Endothelial cell of umbilical vein (primary cell): ENCODE measurements around the gene SURF1. TPM values are rescaled to one million over a fixed set of nuclear protein-coding genes. Genes with fewer than 3 reads are reported as not detected.

Experiments used
- BruUV-seq: library from RNA; stranded (reverse); fragments of 400-500 nt; replicated peaks from 2 replicates; lab custom pipeline; 2021; lab: Mats Ljungman, UMichigan
- CTCF ChIA-PET: fragments of 300-600, 350-600 bp; sonication (Branson Sonifier 250); formaldehyde crosslinking; loops from one replicate; lab custom pipeline; 2021; ENCODE audit warnings: antibody characterized with exemption, inconsistent platforms; lab: Charles Lee
- POLR2A ChIA-PET: fragments of 300-600, 350-600 bp; sonication (Branson Sonifier 250); formaldehyde crosslinking; loops from one replicate; lab custom pipeline; 2021; ENCODE audit warnings: antibody characterized with exemption, inconsistent platforms; lab: Charles Lee
- DNase-seq: peaks from one replicate; pipeline ENCODE4 v3.0.0-alpha.2; 2011; ENCODE audit warnings: low read depth, low spot score
- FAIRE-seq: peaks from 2 replicates; lab custom pipeline; 2011; peaks lifted over from hg19 to GRCh38; lab: Jason Lieb, UNC
- H2AFZ ChIP-seq: 2 replicates; pipeline ENCODE4 v1.6.0; 2012; ENCODE audit warnings: low read depth, low read length, control low read depth, inconsistent platforms
- H3K27ac ChIP-seq: 2 replicates; pipeline ENCODE4 v1.5.1; 2011; ENCODE audit warnings: low read depth, mild to moderate bottlenecking, control low read depth, low read length, moderate library complexity; ENCODE audit not compliant: insufficient read depth
- H3K27me3 ChIP-seq, 2 experiments: 2 replicates each; pipeline versions ENCODE4 v1.6.0 to v1.6.1; 2011; ENCODE audit warnings: low read length in 2 of 2, mixed read lengths in 1 of 2; ENCODE audit not compliant: control insufficient read depth in 2 of 2, insufficient read depth in 2 of 2
- H3K36me3 ChIP-seq, 2 experiments: 2 replicates in 1 of 2; 3 replicates in 1 of 2; pipeline ENCODE4 v1.5.1; 2011; ENCODE audit warnings: low read length in 2 of 2, mild to moderate bottlenecking in 1 of 2, moderate library complexity in 1 of 2; ENCODE audit not compliant: control insufficient read depth in 2 of 2, insufficient read depth in 2 of 2; ENCODE audit errors: extremely low read depth in 1 of 2
- H3K4me1 ChIP-seq: 3 replicates; pipeline ENCODE4 v1.5.1; 2011; ENCODE audit warnings: mild to moderate bottlenecking, low read length; ENCODE audit not compliant: control insufficient read depth, insufficient read depth; ENCODE audit errors: extremely low read depth
- H3K4me2 ChIP-seq: 2 replicates; pipeline ENCODE4 v1.6.1; 2011; ENCODE audit warnings: low read length, control low read depth, mixed read lengths; ENCODE audit not compliant: insufficient read depth
- H3K4me3 ChIP-seq, 3 experiments: fragments of 200-600 bp in 1 of 3; sonication (generic), shearing (Covaris generic) in 1 of 3; replicated peaks in 1 of 3; 2 replicates each; pipeline ENCODE4 v1.5.1; 2011 to 2016; ENCODE audit warnings: control low read depth in 3 of 3, low read length in 3 of 3, mild to moderate bottlenecking in 2 of 3, inconsistent platforms in 1 of 3, low read depth in 1 of 3, moderate library complexity in 1 of 3; ENCODE audit not compliant: insufficient read depth in 1 of 3
- H3K79me2 ChIP-seq: 2 replicates; pipeline ENCODE4 v1.6.0; 2012; ENCODE audit warnings: low read length, inconsistent platforms; ENCODE audit not compliant: control insufficient read depth, insufficient read depth
- H3K9ac ChIP-seq: replicated peaks from 2 replicates; pipeline ENCODE3; 2011; ENCODE audit warnings: low read length, control low read depth; ENCODE audit not compliant: insufficient read depth; ENCODE audit errors: extremely low read depth
- H3K9me1 ChIP-seq: replicated peaks from 3 replicates; pipeline ENCODE4 v1.6.0; 2011; ENCODE audit warnings: mild to moderate bottlenecking, low read length; ENCODE audit not compliant: control insufficient read depth, insufficient read depth; ENCODE audit errors: extremely low read depth
- H3K9me3 ChIP-seq: replicated peaks from 2 replicates; pipeline ENCODE4 v1.5.1; 2012; ENCODE audit warnings: low read length, inconsistent platforms; ENCODE audit not compliant: control insufficient read depth, insufficient read depth
- H4K20me1 ChIP-seq: replicated peaks from 2 replicates; pipeline ENCODE3; 2011; ENCODE audit warnings: mild to moderate bottlenecking, low read length; ENCODE audit not compliant: control insufficient read depth, insufficient read depth; ENCODE audit errors: extremely low read depth
- EZH2 ChIP-seq: IDR thresholded peaks from 2 replicates; pipeline ENCODE4 v1.6.1; 2012; ENCODE audit warnings: borderline replicate concordance, low read depth, mild to moderate bottlenecking, moderate library complexity, low read length, inconsistent platforms; ENCODE audit not compliant: severe bottlenecking
- FOS ChIP-seq: IDR thresholded peaks from 2 replicates; pipeline ENCODE4 v1.6.1; 2011; ENCODE audit warnings: mild to moderate bottlenecking, low read length, moderate library complexity, borderline replicate concordance; ENCODE audit not compliant: insufficient read depth
- GATA2 ChIP-seq: IDR thresholded peaks from 2 replicates; pipeline ENCODE4 v1.7.0; 2011; ENCODE audit warnings: low read depth, mild to moderate bottlenecking, moderate library complexity, mixed read lengths, low read length; ENCODE audit not compliant: insufficient read length, insufficient read depth
- JUN ChIP-seq: IDR thresholded peaks from 2 replicates; pipeline ENCODE4 v1.6.1; 2011; ENCODE audit warnings: borderline replicate concordance, low read depth; ENCODE audit not compliant: insufficient read length, insufficient read depth
- MAX ChIP-seq: IDR thresholded peaks from 2 replicates; pipeline ENCODE4 v1.6.1; 2011; ENCODE audit not compliant: insufficient read depth, insufficient read length
- MYC ChIP-seq: IDR thresholded peaks from one replicate; pipeline ENCODE4 v1.6.1; 2011; ENCODE audit warnings: mild to moderate bottlenecking, low read depth, low read length
- POLR2A ChIP-seq: IDR thresholded peaks from 2 replicates; pipeline ENCODE4 v1.6.1; 2012; ENCODE audit warnings: low read depth, mild to moderate bottlenecking, control low read depth, low read length
- POLR2AphosphoS5 ChIP-seq: IDR thresholded peaks from 2 replicates; pipeline ENCODE4 v1.6.1; 2012; ENCODE audit warnings: low read depth, mild to moderate bottlenecking, control low read depth, low read length, moderate library complexity; ENCODE audit not compliant: insufficient read depth
- dilution Hi-C: fragments of 300-500 bp; cut with MboI; formaldehyde crosslinking; loops from one replicate; pipeline ENCODE4 v1.15.0; 2019; ENCODE audit warnings: low sequenced_read_pairs; ENCODE audit not compliant: extremely low pct_ligation_motif_present
- intact Hi-C: fragments of 100-400 bp; cut with micrococcal nuclease; formaldehyde crosslinking; loops from one replicate; pipeline ENCODE4 v1.10.0; 2022
- polyA plus RNA-seq, 4 experiments: library from polyadenylated mRNA; depleted of rRNA in 3 of 4; stranded (reverse) in 3 of 4; unstranded in 1 of 4; fragments of >200 nt; gene quantifications; 2 replicates each; pipeline versions ENCODE4 v1.2.1 to v1.2.3, GENCODE V29; 2011 to 2012; ENCODE audit warnings: missing spikeins in 1 of 4
- total RNA-seq: library from RNA; stranded (reverse); gene quantifications from 2 replicates; pipeline ENCODE4 v1.2.3, GENCODE V29; 2021
- TF ChIP-seq, protein P1 (sequence below), 2 donors: IDR thresholded peaks; 1 replicate in 1 of 2; 2 replicates in 1 of 2; pipeline ENCODE4 v1.5.1; 2011; ENCODE audit warnings: low read length in 2 of 2, mild to moderate bottlenecking in 2 of 2, moderate library complexity in 2 of 2, control low read depth in 1 of 2, inconsistent platforms in 1 of 2, low read depth in 1 of 2; ENCODE audit not compliant: insufficient read depth in 1 of 2; ENCODE audit errors: extremely low read depth in 1 of 2

Gene SURF1
- total and polyA plus RNA-seq, 2 donors (not counting 3 experiments of a cell fraction or from before 2014, with no cell fraction given) = 22.8 to 27.1 TPM

DNA sequence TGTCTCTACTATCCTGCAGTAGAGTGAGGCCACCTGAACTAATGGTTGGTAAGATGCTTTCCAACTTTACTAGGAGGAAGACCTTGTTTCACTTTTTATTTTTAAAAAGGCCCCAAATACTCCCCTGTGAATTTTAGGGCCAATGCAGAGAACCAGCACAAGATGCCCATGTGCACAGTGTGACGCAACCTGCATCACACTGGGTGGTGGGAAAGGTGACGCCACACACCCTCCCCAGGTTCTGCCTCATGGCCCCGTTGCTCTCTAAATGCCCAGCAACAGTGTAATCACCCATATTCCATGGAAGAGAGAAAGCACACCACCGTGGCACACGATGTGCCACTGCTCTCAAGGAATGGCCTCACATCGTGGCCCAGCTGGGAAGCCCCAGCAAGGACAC lies 13.1 kb upstream of the SURF1 start:
- intact Hi-C loops = no loop called here
- TF ChIP-seq POLR2A (no peak), GATA2 (no peak), EZH2 (no peak), MAX (no peak), JUN (no peak), MYC (no peak), FOS (no peak), POLR2AphosphoS5 (no peak)
- TF ChIP-seq, protein P1, sequence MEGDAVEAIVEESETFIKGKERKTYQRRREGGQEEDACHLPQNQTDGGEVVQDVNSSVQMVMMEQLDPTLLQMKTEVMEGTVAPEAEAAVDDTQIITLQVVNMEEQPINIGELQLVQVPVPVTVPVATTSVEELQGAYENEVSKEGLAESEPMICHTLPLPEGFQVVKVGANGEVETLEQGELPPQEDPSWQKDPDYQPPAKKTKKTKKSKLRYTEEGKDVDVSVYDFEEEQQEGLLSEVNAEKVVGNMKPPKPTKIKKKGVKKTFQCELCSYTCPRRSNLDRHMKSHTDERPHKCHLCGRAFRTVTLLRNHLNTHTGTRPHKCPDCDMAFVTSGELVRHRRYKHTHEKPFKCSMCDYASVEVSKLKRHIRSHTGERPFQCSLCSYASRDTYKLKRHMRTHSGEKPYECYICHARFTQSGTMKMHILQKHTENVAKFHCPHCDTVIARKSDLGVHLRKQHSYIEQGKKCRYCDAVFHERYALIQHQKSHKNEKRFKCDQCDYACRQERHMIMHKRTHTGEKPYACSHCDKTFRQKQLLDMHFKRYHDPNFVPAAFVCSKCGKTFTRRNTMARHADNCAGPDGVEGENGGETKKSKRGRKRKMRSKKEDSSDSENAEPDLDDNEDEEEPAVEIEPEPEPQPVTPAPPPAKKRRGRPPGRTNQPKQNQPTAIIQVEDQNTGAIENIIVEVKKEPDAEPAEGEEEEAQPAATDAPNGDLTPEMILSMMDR (IDR thresholded peaks at IDR 0.05; ENCODE audit: extremely low read depth in 1 of 2, insufficient read depth in 1 of 2, low read depth in 1 of 2, low read length in 2 of 2) = no peak
- H3K4me2 ChIP-seq = no peak overlapping the region
- peaks cover 97% of the 10 kb centered on the region for H3K79me2 ChIP-seq
- H3K27ac ChIP-seq = no peak overlapping the region
- H3K36me3 ChIP-seq = peaks cover 16 to 54% of the 10 kb centered on the region in 2 experiments
- no peak for DNase-seq
- H3K27me3 ChIP-seq = no peaks in the 10 kb centered on the region
- no TSS peak for BruUV-seq
- H3K4me1 ChIP-seq = peaks cover 20% of the 10 kb centered on the region
- peaks cover 2% of the 10 kb centered on the region for H4K20me1 ChIP-seq
- no peaks in the 10 kb centered on the region for H3K9me3 ChIP-seq
- CTCF ChIA-PET = interaction anchor here (1.0 kb wide), 1 partner anchor 21 kb away, joined by 3 read pairs; the partner anchor contains the start of genes MED22 and RPL7A
- H3K9ac ChIP-seq = no peak overlapping the region
- H2AFZ ChIP-seq = no peak overlapping the region
- POLR2A ChIA-PET = interaction anchor here (1.5 kb wide), 1 partner anchor 19 kb away, joined by 3 read pairs; no protein-coding TSS in a partner anchor
- no peak for FAIRE-seq
- dilution Hi-C loops = no loop called here
- no peak overlapping the region for H3K4me3 ChIP-seq
- no peaks in the 10 kb centered on the region for H3K9me1 ChIP-seq
